GM12878 (cell line): ENCODE results near the gene SARS1. TPM values are rescaled to one million over a fixed set of nuclear protein-coding genes. Genes with fewer than 3 reads are reported as not detected.

Source experiments
- ATAC-seq: fragments of 200-7000 bp; cut with Tn5 transposase; 3 replicates; pipeline ENCODE4 v1.9.1; 2020; ENCODE audit warnings: mild to moderate bottlenecking, moderate library complexity
- BruUV-seq: library from RNA; stranded (reverse); fragments of 400-500 nt; replicated peaks from 2 replicates; lab custom pipeline; 2021; lab: Mats Ljungman, UMichigan
- CTCF ChIA-PET: fragments of 300-600 bp; sonication (Branson Sonifier 250); formaldehyde crosslinking; extraction: SDS; loops from one replicate; lab custom pipeline; 2021; ENCODE audit warnings: inconsistent platforms; lab: Yijun Ruan, JAX
- POLR2A ChIA-PET: fragments of 350-600 bp; formaldehyde crosslinking; extraction: SDS; loops from one replicate; lab custom pipeline; 2021; ENCODE audit warnings: inconsistent platforms; lab: Charles Lee
- RAD21 ChIA-PET: fragments of 300-600 bp; sonication (Branson Sonifier 250); formaldehyde crosslinking; loops from one replicate; lab custom pipeline; 2023; ENCODE audit warnings: antibody characterized with exemption; ENCODE audit not compliant: unreplicated experiment; lab: Charles Lee
- SMC1A ChIA-PET: fragments of 300-600 bp; sonication (Branson Sonifier 250); formaldehyde crosslinking; loops from one replicate; lab custom pipeline; 2023; ENCODE audit not compliant: unreplicated experiment, uncharacterized antibody; lab: Charles Lee
- DNase-seq: peaks from one replicate; pipeline ENCODE4 v3.0.0-alpha.2; 2011; ENCODE audit warnings: low read depth, low spot score
- FAIRE-seq: peaks from 3 replicates; lab custom pipeline; 2011; peaks lifted over from hg19 to GRCh38; lab: Jason Lieb, UNC
- H2AFZ ChIP-seq: 2 replicates; pipeline ENCODE4 v1.6.0; 2011; ENCODE audit warnings: low read depth, low read length, control low read depth; ENCODE audit not compliant: control insufficient read depth
- H3K27ac ChIP-seq: 2 replicates; pipeline ENCODE4 v1.5.1; 2011; ENCODE audit warnings: control low read depth; ENCODE audit not compliant: control insufficient read depth, insufficient read depth
- H3K27me3 ChIP-seq, 2 experiments: replicated peaks in 1 of 2; 2 replicates each; pipeline versions ENCODE4 v1.6.0 to v1.6.1; 2011; ENCODE audit warnings: low read length in 1 of 2; ENCODE audit not compliant: control insufficient read depth in 2 of 2, insufficient read depth in 2 of 2
- H3K36me3 ChIP-seq, 2 experiments: 2 replicates each; pipeline ENCODE4 v1.5.1; 2011; ENCODE audit warnings: low read length in 1 of 2; ENCODE audit not compliant: control insufficient read depth in 2 of 2, insufficient read depth in 2 of 2
- H3K4me1 ChIP-seq: 2 replicates; pipeline ENCODE4 v1.6.1; 2011; ENCODE audit warnings: mild to moderate bottlenecking, low read length, moderate library complexity, mixed read lengths; ENCODE audit not compliant: control insufficient read depth, insufficient read depth
- H3K4me2 ChIP-seq: 2 replicates; pipeline ENCODE4 v1.6.0; 2011; ENCODE audit warnings: control low read depth; ENCODE audit not compliant: control insufficient read depth, insufficient read depth
- H3K4me3 ChIP-seq: fragments of 200-600 bp; sonication (generic); 2 replicates; pipeline ENCODE4 v1.5.1; 2016
- H3K79me2 ChIP-seq: 2 replicates; pipeline ENCODE4 v1.6.0; 2011; ENCODE audit warnings: low read length; ENCODE audit not compliant: control insufficient read depth, insufficient read depth
- H3K9ac ChIP-seq: 2 replicates; pipeline ENCODE4 v1.8.0; 2011; ENCODE audit warnings: low read length, control low read depth, mixed read lengths; ENCODE audit not compliant: control insufficient read depth, insufficient read depth
- H3K9me3 ChIP-seq: replicated peaks from 3 replicates; pipeline ENCODE4 v1.5.1; 2011; ENCODE audit warnings: mild to moderate bottlenecking, low read length; ENCODE audit not compliant: control insufficient read depth, insufficient read depth
- H4K20me1 ChIP-seq: 2 replicates; pipeline ENCODE4 v1.6.0; 2011; ENCODE audit not compliant: control insufficient read depth, insufficient read depth
- NFYB ChIP-seq: IDR thresholded peaks from 2 replicates; pipeline ENCODE4 v1.6.1; 2011; ENCODE audit warnings: low read depth, mild to moderate bottlenecking, low read length, improper control_type of control experiment, moderate library complexity; ENCODE audit not compliant: insufficient read depth
- NKRF ChIP-seq: fragments of 450-650 bp; conservative IDR thresholded peaks from 2 replicates; pipeline ENCODE4 v1.6.1; 2017; ENCODE audit warnings: mild to moderate bottlenecking, moderate library complexity
- RB1 ChIP-seq: fragments of 450-650 bp; formaldehyde crosslinking; IDR thresholded peaks from 2 replicates; pipeline ENCODE4 v1.6.1; 2017; ENCODE audit warnings: mild to moderate bottlenecking, borderline replicate concordance
- SIN3A ChIP-seq: IDR thresholded peaks from 2 replicates; pipeline ENCODE4 v1.6.1; 2012; ENCODE audit warnings: low read depth, low read length, improper control_type of control experiment
- TBL1XR1 ChIP-seq: IDR thresholded peaks from 2 replicates; pipeline ENCODE4 v1.6.1; 2012; ENCODE audit warnings: low read depth, low read length, improper control_type of control experiment
- WGBS: methylation state at CpG from one replicate; pipeline ENCODE4 v1.1.6; 2016; ENCODE audit warnings: low lambda C conversion rate; ENCODE audit not compliant: insufficient replicate concordance, insufficient coverage; ENCODE audit errors: missing lambda C conversion rate; 5-methylcytosine and 5-hydroxymethylcytosine counted together
- in situ Hi-C: fragments of 300-500 bp; cut with MboI; formaldehyde crosslinking; loops from 9 replicates; pipeline ENCODE4 v1.14.3; 2018; ENCODE audit warnings: mixed read lengths
- intact Hi-C: fragments of 100-400 bp; cut with micrococcal nuclease; formaldehyde crosslinking; loops from one replicate; pipeline ENCODE4 v1.14.2; 2022; ENCODE audit not compliant: unreplicated experiment
- polyA plus RNA-seq, 11 experiments: library from polyadenylated mRNA; depleted of rRNA in 4 of 11; unstranded in 6 of 11; stranded (reverse) in 5 of 11; fragments of >200 nt; fragmentation: Nextera tagmentation in 4 of 11; fragmentation: Illumina TruSeq in 1 of 11; extraction: Ambion mirVana in 4 of 11; extraction: Trizol in 1 of 11; gene quantifications; 1 replicate in 1 of 11; 2 replicates in 10 of 11; pipeline versions ENCODE4 v1.2.1 to v1.2.3, GENCODE V29; 2011 to 2016; ENCODE audit warnings: inconsistent platforms in 2 of 11, missing spikeins in 2 of 11, low read depth in 1 of 11
- total RNA-seq, 4 experiments: library from RNA; depleted of rRNA in 3 of 4; stranded (reverse); fragments of >200 nt in 3 of 4; fragmentation: Illumina TruSeq in 1 of 4; extraction: Trizol in 1 of 4; gene quantifications; 2 replicates each; pipeline versions ENCODE4 v1.2.1 to v1.2.3, GENCODE V29; 2013 to 2021

SARS1 gene
- total and polyA plus RNA-seq, 10 of the 15 experiments (the other 5 are each of a cell fraction or from before 2014, with no cell fraction given): 103 to 202 (median 138) TPM

GRCh38 chr1:109279615-109280278 is 66.0 kb downstream of the SARS1 start:
- ATAC-seq (no peak), FAIRE-seq (no peak), DNase-seq (no peak)
- no peak overlapping the region for H3K4me3 ChIP-seq
- H3K27me3 ChIP-seq: no peaks in the 10 kb centered on the region
- peaks cover 3% of the 10 kb centered on the region for H3K4me1 ChIP-seq
- H3K4me2 ChIP-seq: no peak overlapping the region
- 88% methylated on average over 5 of the region's 5 CpGs for WGBS
- no peaks in the 10 kb centered on the region for H3K79me2 ChIP-seq
- in situ Hi-C loops (no loop called here), intact Hi-C loops (no loop called here)
- ChIA-PET CTCF (interaction anchor here (1.1 to 5.3 kb wide), 9 partner anchors 15 to 250 kb away, joined by 3 to 241 read pairs (median 4); partner anchors contain the start of genes CYB561D1 and SORT1), POLR2A (no interaction called here), SMC1A (interaction anchor here (1.4 to 5.1 kb wide), 3 partner anchors 73 to 253 kb away, joined by 3 to 113 read pairs (median 4); partner anchors contain the start of gene SORT1), RAD21 (interaction anchor here (2.0 to 5.1 kb wide), 4 partner anchors 13 to 253 kb away, joined by 6 to 87 read pairs (median 18); partner anchors contain the start of gene SORT1)
- BruUV-seq: no TSS peak
- no peaks in the 10 kb centered on the region for H4K20me1 ChIP-seq
- no peaks in the 10 kb centered on the region for H3K9me3 ChIP-seq
- no peak overlapping the region for H3K27ac ChIP-seq
- H3K9ac ChIP-seq: no peak overlapping the region
- no peaks in the 10 kb centered on the region for H3K36me3 ChIP-seq
- H2AFZ ChIP-seq: no peak overlapping the region
- TF ChIP-seq SIN3A (no peak), RB1 (no peak), TBL1XR1 (no peak), NKRF (no peak), NFYB (no peak)
